Measurements from ENCODE around the gene SCAF1. TPM values are rescaled to one million over a fixed set of nuclear protein-coding genes. Genes with fewer than 3 reads are reported as not detected.

Gene SCAF1
- total and polyA plus RNA-seq, 10 of the 15 experiments (the other 5 are each of a cell fraction or from before 2014, with no cell fraction given) = 0.18 to 77.0 (median 5.3) TPM

GRCh38 chr19:49592486-49593232 lies 49.4 kb upstream of the SCAF1 start:
- TF ChIP-seq MXI1 (IDR thresholded peaks at IDR 0.05; ENCODE audit: low read depth, low read length) = 0 out of 2 replicates have a peak, but pooled peaks have one; percentile 9
- no peak for TF ChIP-seq ZNF24 (IDR thresholded peaks at IDR 0.05)
- TF ChIP-seq POLR2AphosphoS5 (IDR thresholded peaks at IDR 0.05; ENCODE audit: low read length) = peak; percentile 10; the same call in 1 of the 2 replicates

More at GRCh38 chr19:49592486-49593232, 49.4 kb upstream of the SCAF1 start:
- Histone ChIP-seq H3K4me3 (peak overlapping the region; percentile 89), H3K36me3 (ENCODE audit: control insufficient read depth in 2 of 2, insufficient read depth in 2 of 2, low read length in 1 of 2) (peaks cover 0 to 17% of the 10 kb centered on the region in 2 experiments; a peak in 3 of 4 replicates), H3K27ac (ENCODE audit: control insufficient read depth, insufficient read depth) (peak overlapping the region; percentile 72), H3K4me2 (ENCODE audit: control insufficient read depth, insufficient read depth) (peak overlapping the region; percentile 97), H3K4me1 (ENCODE audit: control insufficient read depth, insufficient read depth, low read length) (peaks cover 15% of the 10 kb centered on the region), H3K27me3 (replicated peaks in 1 of 2; ENCODE audit: control insufficient read depth in 2 of 2, insufficient read depth in 2 of 2, low read length in 1 of 2) (no peaks in the 10 kb centered on the region), H3K9me3 (replicated peaks; ENCODE audit: control insufficient read depth, insufficient read depth, low read length) (no peaks in the 10 kb centered on the region), H3K79me2 (ENCODE audit: control insufficient read depth, insufficient read depth, low read length) (peaks cover 28% of the 10 kb centered on the region), H3K9ac (ENCODE audit: control insufficient read depth, insufficient read depth, low read length) (peak overlapping the region; percentile 85), H4K20me1 (ENCODE audit: control insufficient read depth, insufficient read depth) (peaks cover 3% of the 10 kb centered on the region; the same call in 1 of the 2 replicates), H2AFZ (ENCODE audit: control insufficient read depth, low read depth, low read length) (no peak overlapping the region)
- intact Hi-C loops (cut with micrococcal nuclease; ENCODE audit: unreplicated experiment) = loop anchor here (2.0 to 5.0 kb wide), 2 partner anchors 50 to 84 kb away; partner anchors contain the start of genes PRMT1, RRAS and SCAF1
- in situ Hi-C loops (cut with MboI) = no loop called here
- no peak for DNase-seq (ENCODE audit: low read depth, low spot score)
- BruUV-seq (replicated peaks) = no TSS peak
- FAIRE-seq = peak; percentile 74
- ChIA-PET RAD21 (ENCODE audit: unreplicated experiment) (interaction anchor here (0.8 to 1.9 kb wide), 7 partner anchors 22 to 86 kb away, joined by 3 to 17 read pairs (median 4); partner anchors contain the start of gene RRAS), CTCF (interaction anchor here (0.8 to 2.5 kb wide), 8 partner anchors 22 to 346 kb away, joined by 3 to 17 read pairs (median 4); partner anchors contain the start of gene SCAF1), POLR2A (interaction anchor here (0.7 to 4.8 kb wide), 6 partner anchors 12 to 174 kb away, joined by 3 to 49 read pairs (median 13); partner anchors contain the start of genes NOSIP, PRMT1, PRRG2 and RRAS), SMC1A (ENCODE audit: uncharacterized antibody, unreplicated experiment) (interaction anchor here (0.8 to 1.2 kb wide), 5 partner anchors 9 to 72 kb away, joined by 3 to 7 read pairs (median 4); partner anchors contain the start of genes NOSIP, PRRG2 and RRAS)
- no peak for ATAC-seq
- WGBS (ENCODE audit: insufficient coverage, insufficient replicate concordance, low lambda C conversion rate, missing lambda C conversion rate) = under 1% methylated on average over 28 of the region's 28 CpGs
